ENCODE data around the gene VCP.

VCP gene

GRCh38 chr9:35102769-35103659, 30.6 kb upstream of the VCP start, which contains the start of gene STOML2:
TSS of gene STOML2 (minus strand) at chr9:35103131. CDS start at chr9:35103094, 37 bp downstream.
- DNase-seq = peak; percentile 80

- DNase-seq = no peak
Observed at GRCh38 chr9:35102465-35102768, 30.0 kb upstream of the VCP start.

DNA sequence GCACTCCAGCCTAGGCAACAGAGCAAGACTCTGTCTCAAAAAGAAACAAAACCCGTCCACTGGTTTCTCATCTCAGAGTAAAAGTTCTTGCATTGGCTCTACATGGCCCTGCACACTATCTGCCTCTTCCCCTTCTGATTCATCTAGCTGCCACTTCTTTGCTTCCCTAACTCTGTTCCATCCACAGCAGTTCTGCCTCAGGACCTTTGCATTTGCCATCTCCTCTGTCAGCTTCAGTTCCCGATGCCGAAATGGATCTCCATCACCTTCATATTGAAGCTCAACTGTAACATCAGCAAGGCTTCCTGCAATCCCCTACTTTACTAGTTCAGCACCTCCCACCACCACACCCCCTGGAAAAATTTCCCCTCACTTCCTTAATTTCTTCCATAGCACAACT, 25.1 kb upstream of the VCP start:
- no peak for DNase-seq

GRCh38 chr9:35096035-35096849, 23.8 kb upstream of the VCP start, which contains the start of gene PIGO:
TSS of gene PIGO (minus strand) at chr9:35096591. CDS start at chr9:35095565, 1,026 bp downstream.
- DNase-seq = no peak

DNA sequence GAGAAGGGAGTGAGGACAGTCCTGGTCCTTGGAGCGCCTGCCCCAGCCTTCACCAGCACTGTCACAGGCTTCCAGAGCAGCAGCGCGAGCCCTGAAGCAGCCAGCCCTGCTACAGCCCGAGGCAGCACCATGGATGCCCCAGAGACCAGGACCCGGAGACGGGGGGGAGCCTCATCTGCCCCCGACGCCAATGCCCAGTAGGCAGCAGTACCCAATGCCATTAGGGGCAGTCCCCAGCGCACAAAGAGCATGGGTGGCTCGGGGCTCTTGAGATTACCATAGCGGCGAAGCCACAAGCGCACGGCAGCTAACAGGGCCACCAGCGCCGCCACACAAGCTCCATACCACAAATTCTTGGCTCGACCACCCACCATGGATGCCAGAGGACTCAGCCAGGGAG, 19.1 kb upstream of the VCP start:
- no peak for DNase-seq

DNA sequence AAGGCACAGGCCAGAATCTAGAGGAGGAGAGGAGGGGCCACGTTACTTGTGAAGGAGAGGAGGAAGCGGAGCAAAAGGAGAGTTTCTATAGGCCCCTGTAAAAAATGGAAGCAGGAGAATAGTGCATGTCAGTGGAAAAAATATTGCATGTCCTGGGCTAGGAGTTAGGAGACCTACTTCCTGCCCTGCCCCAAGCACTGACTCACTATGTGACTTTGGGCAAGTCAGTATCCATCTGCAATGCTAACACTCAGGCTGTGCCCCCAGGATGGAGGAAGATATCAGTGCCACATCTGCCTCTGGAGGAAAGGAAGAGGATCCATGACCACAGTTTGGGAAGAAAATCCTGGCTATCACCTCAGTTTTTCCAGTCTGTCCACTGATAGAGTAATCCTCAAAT, 17.0 kb upstream of the VCP start:
- DNase-seq = no peak

- no peak for DNase-seq
Observed at GRCh38 chr9:35085078-35085477, 12.7 kb upstream of the VCP start.

DNA sequence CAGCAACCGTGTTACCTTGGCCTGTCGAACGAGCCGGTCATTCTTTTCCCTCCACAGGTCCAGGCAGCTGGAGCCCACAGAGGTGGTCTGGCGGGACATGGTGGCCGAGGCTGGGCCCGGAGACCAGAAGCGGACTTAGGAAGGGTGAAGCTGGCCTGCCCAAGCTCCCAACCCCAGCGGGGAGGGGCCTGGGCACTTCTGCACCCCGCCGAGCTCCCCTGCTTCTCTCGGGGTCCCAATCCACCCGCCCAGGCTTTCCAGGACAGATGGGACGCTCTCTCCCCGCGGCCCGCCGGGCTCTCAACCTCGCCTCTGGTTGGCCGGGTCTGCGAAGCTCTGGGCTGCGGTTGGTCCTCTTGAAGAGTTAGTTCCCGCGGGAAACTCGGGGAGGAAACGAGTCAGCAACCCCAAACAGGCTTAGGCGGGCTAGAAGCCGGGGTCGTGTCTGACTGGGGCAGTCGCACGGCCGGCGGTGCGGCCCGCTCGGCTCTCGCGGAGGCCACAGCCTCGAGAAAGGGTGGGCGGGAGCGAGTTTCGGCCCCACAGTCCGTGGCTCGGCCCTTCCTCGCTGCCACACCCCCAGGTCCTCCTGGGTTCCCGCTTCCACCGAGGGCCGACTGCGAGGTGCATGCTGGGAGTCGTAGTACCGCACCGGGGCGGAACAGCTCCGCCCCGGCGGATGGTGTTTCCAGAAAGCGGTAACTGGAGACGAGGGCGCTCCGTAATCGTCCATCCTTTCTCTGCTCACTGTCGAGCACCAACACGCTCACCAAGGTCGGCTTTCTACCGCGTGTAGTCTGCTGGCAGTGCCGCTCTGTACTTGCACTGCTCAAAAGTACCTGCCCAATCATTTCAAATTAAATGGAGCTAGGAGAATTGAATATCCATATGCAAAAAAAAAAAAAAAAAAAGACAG, 7.3 kb upstream of the VCP start, which contains the start of gene FANCG:
FANCG (minus strand) TSS at position 517 of the 916 bp plus-strand sequence; CDS start at position 99, 418 bp downstream.
- DNase-seq = peak; percentile 55

DNA sequence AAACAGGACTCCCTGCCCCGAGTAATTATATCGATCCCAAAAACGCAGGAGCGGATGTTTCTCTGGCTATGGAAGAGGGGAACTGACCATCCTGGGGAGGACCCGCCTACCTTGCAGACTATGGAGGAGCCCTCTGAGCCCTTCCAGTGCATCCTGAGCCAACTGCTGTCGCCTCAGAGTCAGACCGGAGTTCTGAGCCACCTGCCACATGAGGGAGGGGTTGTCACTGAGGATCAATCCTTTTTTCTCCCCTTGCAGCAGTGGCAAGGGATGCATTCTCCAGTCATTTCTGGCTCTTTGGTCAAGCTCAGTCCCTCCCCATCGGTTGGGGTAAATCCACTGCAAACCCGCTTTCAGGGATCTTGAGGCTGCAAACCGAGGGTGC, 6.6 kb upstream of the VCP start:
- DNase-seq = no peak

- DNase-seq = no peak
Observed at GRCh38 chr9:35078066-35078465, 5.6 kb upstream of the VCP start.

DNA sequence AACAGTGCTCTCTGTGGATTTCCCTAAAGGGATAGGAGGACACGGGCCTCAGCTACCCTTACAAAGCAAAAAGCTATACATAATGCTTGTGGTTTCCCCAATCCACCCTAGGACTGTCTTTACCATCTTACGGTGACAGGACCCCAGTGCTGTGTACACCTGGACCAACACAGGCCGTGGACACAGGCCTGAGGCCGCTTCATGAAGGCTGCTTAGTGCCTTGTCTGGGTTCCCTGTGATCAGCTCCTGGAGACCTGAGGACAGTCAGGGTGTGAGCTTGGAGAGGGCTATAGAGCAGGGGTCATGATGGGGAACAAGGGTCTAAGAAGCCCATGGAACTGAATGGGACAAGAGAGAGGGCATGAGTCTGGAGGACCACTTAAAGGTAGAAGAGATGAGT, 4.4 kb upstream of the VCP start:
- DNase-seq = no peak

DNA sequence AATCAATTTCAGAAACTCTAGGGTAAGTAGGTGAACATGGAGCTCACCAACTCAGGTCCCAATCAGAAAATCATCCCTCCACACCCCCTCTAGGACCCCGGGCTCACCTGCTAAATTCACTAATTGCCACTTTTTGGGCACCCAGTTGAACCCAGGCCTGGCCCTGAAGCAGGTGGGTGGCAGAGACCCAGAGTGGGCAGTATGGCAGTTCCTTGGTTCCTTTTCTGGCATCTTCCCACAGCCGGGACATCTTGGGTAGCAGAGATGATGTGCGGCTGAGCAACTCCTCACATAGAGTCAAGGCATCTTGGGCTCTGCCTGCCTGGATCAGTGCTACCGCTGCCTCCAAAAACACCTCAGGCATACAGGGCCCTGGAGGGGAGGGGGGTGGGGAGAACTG, 2.9 kb upstream of the VCP start:
- no peak for DNase-seq

DNA sequence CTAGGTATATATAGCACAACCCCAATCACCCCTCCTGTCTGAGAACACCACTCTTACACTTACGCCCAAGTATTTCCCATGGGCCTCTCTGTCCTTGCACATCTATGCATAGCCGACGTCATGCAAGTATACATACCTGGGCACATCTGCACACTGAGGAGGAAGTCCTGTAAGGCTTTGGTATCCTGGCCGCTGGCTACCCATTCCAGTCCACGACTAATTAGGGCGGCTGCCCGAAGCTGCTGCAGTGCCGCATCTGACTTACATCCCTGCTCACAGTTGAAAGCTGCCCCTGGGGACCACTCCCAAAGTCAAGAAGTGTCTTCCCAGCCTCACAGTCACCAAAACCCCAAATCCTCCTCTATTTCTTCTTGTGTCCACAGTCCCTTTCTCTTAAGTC, 2.4 kb upstream of the VCP start:
- DNase-seq = no peak

DNA sequence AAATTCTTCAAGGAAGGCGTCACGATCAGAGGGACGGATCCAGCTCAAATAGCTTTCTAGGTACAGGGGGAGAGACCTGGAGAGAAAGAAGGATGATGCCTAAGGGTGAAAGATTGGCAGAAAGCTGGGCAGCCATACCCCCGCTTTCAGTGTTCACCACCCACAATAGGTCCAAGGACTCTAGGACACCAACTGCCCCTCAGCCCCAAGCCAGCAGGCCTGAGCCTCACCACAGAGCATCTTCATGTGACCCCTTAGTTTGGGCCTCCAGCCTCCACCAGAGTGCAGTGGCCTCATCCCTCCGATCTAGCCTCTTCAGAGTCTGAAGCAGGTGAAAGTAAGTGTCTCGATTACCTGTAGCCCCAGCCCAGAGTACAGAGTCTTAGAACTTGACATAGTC, 1.7 kb upstream of the VCP start:
- DNase-seq = no peak

DNA sequence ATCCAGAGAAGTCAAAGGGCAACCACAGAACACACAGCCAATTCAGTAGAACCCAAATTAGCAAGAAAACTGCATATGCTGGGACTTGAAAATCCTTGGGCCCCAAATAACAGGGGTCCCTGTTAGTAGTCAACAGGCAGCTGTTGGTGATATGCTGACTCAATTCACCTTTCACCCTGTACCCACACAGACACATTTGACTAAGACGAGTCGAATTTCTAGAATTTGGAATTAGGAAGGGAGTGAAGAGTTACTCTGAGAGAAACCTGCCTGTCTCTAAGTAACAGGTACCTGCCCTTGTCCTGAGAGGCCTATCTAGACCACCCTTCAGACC, 821 bp upstream of the VCP start:
- DNase-seq = no peak

DNA sequence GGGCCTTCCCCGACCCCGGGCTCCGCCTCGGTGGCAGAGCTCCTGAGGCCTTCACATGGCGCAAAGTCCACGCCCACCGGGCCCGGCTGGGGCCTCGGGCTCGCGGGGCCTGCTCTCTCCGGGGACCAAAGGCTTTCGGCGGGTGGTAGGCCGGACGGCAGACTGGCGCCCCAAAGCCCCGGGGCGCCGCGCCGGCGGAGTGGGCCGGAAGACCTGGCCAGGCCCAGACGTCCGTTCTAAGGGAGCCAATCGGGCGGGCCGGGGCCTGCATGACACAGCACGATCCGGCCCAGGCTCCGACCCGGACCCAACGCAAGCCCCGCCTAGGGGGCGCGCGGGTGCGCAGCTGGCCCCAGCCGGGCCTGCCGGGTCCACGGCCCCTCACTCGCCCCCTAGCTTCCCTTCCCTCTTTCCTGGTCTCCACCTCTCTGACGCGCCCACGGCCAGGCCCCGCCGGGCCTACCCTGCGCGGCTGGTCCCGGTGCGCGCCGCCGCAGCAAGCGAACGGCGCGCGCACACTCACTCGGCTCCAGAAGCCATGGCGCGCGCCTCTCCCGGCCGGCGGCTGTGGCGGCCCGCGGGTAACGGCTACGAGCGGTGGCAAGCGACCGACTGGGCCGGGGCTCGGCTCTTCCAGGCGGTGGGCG, 488 bp downstream of the VCP start:
- no peak for DNase-seq

GRCh38 chr9:35070823-35071813, 1.3 kb downstream of the VCP start:
- DNase-seq = no peak

DNA sequence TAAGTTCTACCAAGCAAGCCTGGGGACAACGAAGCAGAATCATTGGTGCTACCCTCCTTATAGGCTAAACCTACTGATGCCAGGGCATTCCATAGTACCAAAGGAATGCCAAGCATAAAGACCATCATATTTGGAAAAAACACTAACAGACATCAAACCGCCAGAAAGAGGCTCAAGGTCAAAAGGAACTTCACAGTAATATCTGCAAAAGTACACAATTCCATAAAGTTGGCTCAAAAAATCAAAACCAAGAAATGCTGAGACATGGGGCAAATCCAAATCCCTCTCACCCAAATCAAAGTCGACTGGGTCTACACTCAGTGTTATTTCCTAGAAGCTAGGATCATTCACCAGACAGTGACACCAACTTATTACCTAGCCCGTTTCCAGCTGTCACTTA, 3.4 kb downstream of the VCP start:
- no peak for DNase-seq

DNA sequence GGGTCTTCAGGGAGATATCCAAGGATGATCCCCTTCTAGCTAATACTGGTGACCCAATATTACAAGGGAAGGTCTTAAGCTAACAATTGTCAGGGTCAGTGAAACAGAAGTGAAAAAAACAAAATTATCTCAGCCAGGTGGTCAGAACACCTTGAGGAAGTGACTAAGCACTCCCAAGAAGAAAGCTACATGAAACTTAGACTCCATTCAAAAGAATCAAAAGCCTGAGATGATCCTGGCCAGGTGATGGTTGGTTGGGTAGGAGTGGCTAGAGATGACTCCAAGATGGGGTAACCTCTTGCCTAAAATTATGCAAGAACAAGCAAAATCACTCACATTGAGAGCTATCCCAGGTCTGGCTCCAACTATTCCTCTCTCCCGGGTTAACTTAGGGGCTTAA, 5.4 kb downstream of the VCP start:
- no peak for DNase-seq

- DNase-seq = no peak
Observed at GRCh38 chr9:35060548-35061207, 11.7 kb downstream of the VCP start.

- DNase-seq = no peak
Observed at GRCh38 chr9:35059438-35059837, 13.0 kb downstream of the VCP start.
